Panc1 (cell line): ENCODE data around the gene DLG2.

Source experiments
- POLR2AphosphoS5 ChIP-seq: IDR thresholded peaks from 2 replicates; pipeline ENCODE4 v1.6.1; 2012; ENCODE audit warnings: mild to moderate bottlenecking, low read depth, low read length, moderate library complexity
- SIN3A ChIP-seq: IDR thresholded peaks from 2 replicates; pipeline ENCODE4 v1.6.1; 2012; ENCODE audit warnings: low read depth, mild to moderate bottlenecking, low read length, moderate library complexity, borderline replicate concordance; ENCODE audit not compliant: insufficient read depth
- TCF7L2 ChIP-seq: IDR thresholded peaks from 2 replicates; pipeline ENCODE4 v1.6.1; 2011; ENCODE audit warnings: mild to moderate bottlenecking, low read depth, low read length, inconsistent platforms
- TF ChIP-seq, protein P1 (sequence below): fragments of 450-650 bp; IDR thresholded peaks from 2 replicates; pipeline ENCODE4 v1.5.1; 2017; ENCODE audit warnings: mild to moderate bottlenecking

DNA sequence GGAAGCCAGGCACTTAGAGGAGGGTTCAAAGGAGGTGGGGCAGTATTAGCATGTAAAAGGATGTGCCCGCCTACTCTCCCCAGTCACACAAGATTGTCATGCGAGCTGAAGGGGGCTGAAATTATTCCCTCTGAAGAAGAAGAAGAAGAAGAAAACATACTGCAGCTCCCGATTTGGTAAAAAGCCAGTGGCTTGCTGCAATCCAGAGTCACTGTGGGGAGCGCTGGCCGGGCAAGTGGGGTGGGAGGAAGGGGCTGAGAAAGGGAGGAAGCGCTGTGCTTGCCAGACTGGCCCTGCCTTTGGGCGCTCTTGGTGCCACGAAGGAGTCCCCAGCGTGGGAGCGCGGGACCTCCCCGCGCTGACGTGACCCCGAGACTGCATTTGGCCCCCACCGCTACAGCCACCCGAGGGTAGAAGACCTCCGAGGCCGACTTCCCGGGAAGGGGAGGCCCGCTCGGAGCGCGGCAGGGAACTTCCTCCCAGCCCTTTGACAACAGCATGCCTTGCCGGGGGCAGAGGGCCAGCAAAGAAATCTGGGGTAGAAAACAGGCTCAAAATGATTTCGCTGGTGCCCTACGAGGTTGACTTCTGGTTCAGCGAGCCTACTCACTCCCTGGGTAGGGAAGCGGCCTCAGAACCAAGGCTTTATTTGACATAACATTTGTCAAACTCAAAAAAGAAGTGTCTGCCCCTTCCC, 906.3 kb downstream of the DLG2 start:
- TF ChIP-seq, protein P1, sequence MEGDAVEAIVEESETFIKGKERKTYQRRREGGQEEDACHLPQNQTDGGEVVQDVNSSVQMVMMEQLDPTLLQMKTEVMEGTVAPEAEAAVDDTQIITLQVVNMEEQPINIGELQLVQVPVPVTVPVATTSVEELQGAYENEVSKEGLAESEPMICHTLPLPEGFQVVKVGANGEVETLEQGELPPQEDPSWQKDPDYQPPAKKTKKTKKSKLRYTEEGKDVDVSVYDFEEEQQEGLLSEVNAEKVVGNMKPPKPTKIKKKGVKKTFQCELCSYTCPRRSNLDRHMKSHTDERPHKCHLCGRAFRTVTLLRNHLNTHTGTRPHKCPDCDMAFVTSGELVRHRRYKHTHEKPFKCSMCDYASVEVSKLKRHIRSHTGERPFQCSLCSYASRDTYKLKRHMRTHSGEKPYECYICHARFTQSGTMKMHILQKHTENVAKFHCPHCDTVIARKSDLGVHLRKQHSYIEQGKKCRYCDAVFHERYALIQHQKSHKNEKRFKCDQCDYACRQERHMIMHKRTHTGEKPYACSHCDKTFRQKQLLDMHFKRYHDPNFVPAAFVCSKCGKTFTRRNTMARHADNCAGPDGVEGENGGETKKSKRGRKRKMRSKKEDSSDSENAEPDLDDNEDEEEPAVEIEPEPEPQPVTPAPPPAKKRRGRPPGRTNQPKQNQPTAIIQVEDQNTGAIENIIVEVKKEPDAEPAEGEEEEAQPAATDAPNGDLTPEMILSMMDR, result no peak
- no peak for TF ChIP-seq POLR2AphosphoS5
- no peak for TF ChIP-seq TCF7L2
- no peak for TF ChIP-seq SIN3A
